ENCODE measurements around the gene PRPF19. TPM values are rescaled to one million over a fixed set of nuclear protein-coding genes. Genes with fewer than 3 reads are reported as not detected.
A peak's percentile ranks its signal among the peaks of the same experiment; 100 is the strongest.

PRPF19 gene
- total RNA-seq, 1 experiment from 2014 or later = 204 TPM

DNA sequence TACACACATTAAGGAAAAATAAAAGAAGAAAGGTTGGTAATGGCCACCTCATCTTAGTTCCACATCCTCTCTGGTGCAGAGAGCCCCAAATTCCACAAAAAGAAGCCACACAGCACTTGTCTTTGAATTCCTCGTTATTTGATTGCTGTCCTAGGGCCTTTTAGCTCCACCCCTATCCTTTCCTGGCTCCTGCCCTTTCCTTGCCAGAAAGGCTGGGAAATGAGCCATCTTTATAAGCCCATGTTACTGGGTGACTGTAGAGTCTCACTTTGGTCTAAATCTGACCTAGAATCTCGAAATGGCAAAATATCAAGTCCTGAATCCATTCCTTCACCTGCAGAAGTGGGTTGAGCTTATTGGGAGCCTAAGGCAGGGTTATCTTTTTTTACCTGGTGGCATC lies 13.6 kb upstream of the PRPF19 start:
- ChIA-PET POLR2A (ENCODE audit: low non-redundant PET) (no interaction called here), CTCF (no interaction called here)
- peaks cover 31% of the 10 kb centered on the region for H3K36me3 ChIP-seq (ENCODE audit: insufficient read depth, low read length, poor library complexity, severe bottlenecking)
- TF ChIP-seq EZH2 (IDR thresholded peaks at IDR 0.05; ENCODE audit: borderline replicate concordance, low read depth, low read length, poor library complexity, severe bottlenecking) = no peak
- TF ChIP-seq, protein P1, sequence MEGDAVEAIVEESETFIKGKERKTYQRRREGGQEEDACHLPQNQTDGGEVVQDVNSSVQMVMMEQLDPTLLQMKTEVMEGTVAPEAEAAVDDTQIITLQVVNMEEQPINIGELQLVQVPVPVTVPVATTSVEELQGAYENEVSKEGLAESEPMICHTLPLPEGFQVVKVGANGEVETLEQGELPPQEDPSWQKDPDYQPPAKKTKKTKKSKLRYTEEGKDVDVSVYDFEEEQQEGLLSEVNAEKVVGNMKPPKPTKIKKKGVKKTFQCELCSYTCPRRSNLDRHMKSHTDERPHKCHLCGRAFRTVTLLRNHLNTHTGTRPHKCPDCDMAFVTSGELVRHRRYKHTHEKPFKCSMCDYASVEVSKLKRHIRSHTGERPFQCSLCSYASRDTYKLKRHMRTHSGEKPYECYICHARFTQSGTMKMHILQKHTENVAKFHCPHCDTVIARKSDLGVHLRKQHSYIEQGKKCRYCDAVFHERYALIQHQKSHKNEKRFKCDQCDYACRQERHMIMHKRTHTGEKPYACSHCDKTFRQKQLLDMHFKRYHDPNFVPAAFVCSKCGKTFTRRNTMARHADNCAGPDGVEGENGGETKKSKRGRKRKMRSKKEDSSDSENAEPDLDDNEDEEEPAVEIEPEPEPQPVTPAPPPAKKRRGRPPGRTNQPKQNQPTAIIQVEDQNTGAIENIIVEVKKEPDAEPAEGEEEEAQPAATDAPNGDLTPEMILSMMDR (conservative IDR thresholded peaks at IDR 0.05; ENCODE audit: low read depth, low read length) = no peak
- no peak for DNase-seq (ENCODE audit: low spot score)
- peaks cover 26% of the 10 kb centered on the region for H3K4me1 ChIP-seq (ENCODE audit: insufficient read depth, low read length, poor library complexity, severe bottlenecking)
- no peak overlapping the region for H3K4me3 ChIP-seq (ENCODE audit: low read depth, low read length, poor library complexity, severe bottlenecking)
- no TSS peak for BruUV-seq (replicated peaks)
- H3K27ac ChIP-seq (ENCODE audit: low read depth, low read length, poor library complexity, severe bottlenecking) = no peak overlapping the region
- no peaks in the 10 kb centered on the region for H3K9me3 ChIP-seq (ENCODE audit: low read depth, low read length, poor library complexity, severe bottlenecking)
- intact Hi-C loops (cut with micrococcal nuclease; ENCODE audit: unreplicated experiment) = loop anchor here (10.0 kb wide), 1 partner anchor 1355 kb away; no protein-coding TSS in a partner anchor
- no peaks in the 10 kb centered on the region for H3K27me3 ChIP-seq (replicated peaks; ENCODE audit: insufficient read depth, low read depth, low read length, poor library complexity)

GRCh38 chr11:60919320-60919719 lies 12.9 kb upstream of the PRPF19 start:
- POLR2A ChIA-PET (ENCODE audit: low non-redundant PET) = no interaction called here
- H3K36me3 ChIP-seq (ENCODE audit: insufficient read depth, low read length, poor library complexity, severe bottlenecking) = peaks cover 31% of the 10 kb centered on the region
- no peaks in the 10 kb centered on the region for H3K27me3 ChIP-seq (replicated peaks; ENCODE audit: insufficient read depth, low read depth, low read length, poor library complexity)
- H3K4me3 ChIP-seq (ENCODE audit: low read depth, low read length, poor library complexity, severe bottlenecking) = no peak overlapping the region
- no peak for DNase-seq (ENCODE audit: low spot score)
- intact Hi-C loops (cut with micrococcal nuclease; ENCODE audit: unreplicated experiment) = loop anchor here (10.0 kb wide), 1 partner anchor 1355 kb away; no protein-coding TSS in a partner anchor
- no peaks in the 10 kb centered on the region for H3K9me3 ChIP-seq (ENCODE audit: low read depth, low read length, poor library complexity, severe bottlenecking)
- no peak overlapping the region for H3K27ac ChIP-seq (ENCODE audit: low read depth, low read length, poor library complexity, severe bottlenecking)
- no peak for TF ChIP-seq EZH2 (IDR thresholded peaks at IDR 0.05; ENCODE audit: borderline replicate concordance, low read depth, low read length, poor library complexity, severe bottlenecking)
- TF ChIP-seq, protein P1 (conservative IDR thresholded peaks at IDR 0.05; ENCODE audit: low read depth, low read length) = no peak
- no TSS peak for BruUV-seq (replicated peaks)
- CTCF ChIA-PET = no interaction called here
- H3K4me1 ChIP-seq (ENCODE audit: insufficient read depth, low read length, poor library complexity, severe bottlenecking) = peaks cover 26% of the 10 kb centered on the region

- no TSS peak for BruUV-seq (replicated peaks)
- no peaks in the 10 kb centered on the region for H3K27me3 ChIP-seq (replicated peaks; ENCODE audit: insufficient read depth, low read depth, low read length, poor library complexity)
- TF ChIP-seq, protein P1 (conservative IDR thresholded peaks at IDR 0.05; ENCODE audit: low read depth, low read length) = no peak
- TF ChIP-seq EZH2 (IDR thresholded peaks at IDR 0.05; ENCODE audit: borderline replicate concordance, low read depth, low read length, poor library complexity, severe bottlenecking) = no peak
- H3K9me3 ChIP-seq (ENCODE audit: low read depth, low read length, poor library complexity, severe bottlenecking) = no peaks in the 10 kb centered on the region
- CTCF ChIA-PET = interaction anchor here (0.7 kb wide), 1 partner anchor 8 kb away, joined by 6 read pairs; no protein-coding TSS in a partner anchor
- intact Hi-C loops (cut with micrococcal nuclease; ENCODE audit: unreplicated experiment) = loop anchor here (10.0 kb wide), 1 partner anchor 1354 kb away; no protein-coding TSS in a partner anchor
- H3K4me3 ChIP-seq (ENCODE audit: low read depth, low read length, poor library complexity, severe bottlenecking) = no peak overlapping the region
- peak; percentile 27 for DNase-seq (ENCODE audit: low spot score)
- H3K36me3 ChIP-seq (ENCODE audit: insufficient read depth, low read length, poor library complexity, severe bottlenecking) = peaks cover 31% of the 10 kb centered on the region
- H3K4me1 ChIP-seq (ENCODE audit: insufficient read depth, low read length, poor library complexity, severe bottlenecking) = peaks cover 23% of the 10 kb centered on the region
- POLR2A ChIA-PET (ENCODE audit: low non-redundant PET) = no interaction called here
- no peak overlapping the region for H3K27ac ChIP-seq (ENCODE audit: low read depth, low read length, poor library complexity, severe bottlenecking)
Observed at GRCh38 chr11:60918939-60919265, 12.5 kb upstream of the PRPF19 start.

All from A673 (cell line).